Mesothelial cell of epicardium (in vitro differentiated cells): ENCODE data around the gene PLEKHJ1. TPM values are rescaled to one million over a fixed set of nuclear protein-coding genes. Genes with fewer than 3 reads are reported as not detected.

Experiments used
- DNase-seq, 2 experiments: peaks; one replicate each; pipeline ENCODE4 v3.0.0; 2021; ENCODE audit warnings: low spot score in 2 of 2; ENCODE audit not compliant: unreplicated experiment in 2 of 2
- H3K27ac Mint-ChIP-seq: 2 replicates; pipeline ENCODE4 v1.8.0; 2021; ENCODE audit warnings: mixed read lengths
- H3K27me3 Mint-ChIP-seq: 2 replicates; pipeline ENCODE4 v1.8.0; 2021; ENCODE audit warnings: low read depth, mixed read lengths
- H3K36me3 Mint-ChIP-seq: 2 replicates; pipeline ENCODE4 v1.8.0; 2021; ENCODE audit warnings: mixed read lengths
- H3K4me1 Mint-ChIP-seq: 2 replicates; pipeline ENCODE4 v1.8.0; 2021; ENCODE audit warnings: mixed read lengths
- H3K4me3 Mint-ChIP-seq: 2 replicates; pipeline ENCODE4 v1.8.0; 2021; ENCODE audit warnings: mild to moderate bottlenecking, moderate library complexity, mixed read lengths
- H3K9me3 Mint-ChIP-seq: 2 replicates; pipeline ENCODE4 v1.8.0; 2021; ENCODE audit warnings: mixed read lengths
- CTCF ChIP-seq: fragments of 200-600 bp; sonication (generic); IDR thresholded peaks from one replicate; pipeline ENCODE4 v1.5.0; 2021; ENCODE audit warnings: antibody characterized with exemption; ENCODE audit not compliant: unreplicated experiment
- total RNA-seq: library from RNA; stranded (reverse); gene quantifications from 3 replicates; pipeline ENCODE4 v1.2.1, GENCODE V29; 2021

PLEKHJ1 gene
- total RNA-seq, 1 donor from 2014 or later: 73.4 TPM

- Mint-ChIP-seq H3K9me3 (no peaks in the 10 kb centered on the region), H3K4me3 (no peak overlapping the region), H3K27ac (no peak overlapping the region), H3K27me3 (peaks cover 27% of the 10 kb centered on the region), H3K36me3 (no peaks in the 10 kb centered on the region), H3K4me1 (peaks cover 8% of the 10 kb centered on the region)
- TF ChIP-seq CTCF: no peak
- no peak for DNase-seq
Measured at GRCh38 chr19:2280633-2281264, 44.6 kb upstream of the PLEKHJ1 start.

GRCh38 chr19:2278459-2279158 is 42.5 kb upstream of the PLEKHJ1 start:
- Mint-ChIP-seq H3K4me3 (no peak overlapping the region), H3K9me3 (no peaks in the 10 kb centered on the region), H3K4me1 (peaks cover 17% of the 10 kb centered on the region)

GRCh38 chr19:2277138-2277537 is 41.0 kb upstream of the PLEKHJ1 start:
- Mint-ChIP-seq H3K27ac (no peak overlapping the region), H3K27me3 (peaks cover 5% of the 10 kb centered on the region), H3K36me3 (peaks cover 8% of the 10 kb centered on the region), H3K9me3 (no peaks in the 10 kb centered on the region), H3K4me1 (peaks cover 18% of the 10 kb centered on the region), H3K4me3 (no peak overlapping the region)
- no peak for DNase-seq
- TF ChIP-seq CTCF: no peak

More at GRCh38 chr19:2278459-2279158, 42.5 kb upstream of the PLEKHJ1 start:
- H3K27ac Mint-ChIP-seq: no peak overlapping the region
- no peak for DNase-seq
- TF ChIP-seq CTCF: no peak
- peaks cover 8% of the 10 kb centered on the region for H3K36me3 Mint-ChIP-seq
- peaks cover 17% of the 10 kb centered on the region for H3K27me3 Mint-ChIP-seq

GRCh38 chr19:2276429-2276986 is 40.4 kb upstream of the PLEKHJ1 start:
- Mint-ChIP-seq H3K27me3 (no peaks in the 10 kb centered on the region), H3K9me3 (no peaks in the 10 kb centered on the region), H3K4me3 (no peak overlapping the region), H3K27ac (no peak overlapping the region), H3K4me1 (peaks cover 19% of the 10 kb centered on the region), H3K36me3 (peaks cover 11% of the 10 kb centered on the region)
- DNase-seq: no peak
- no peak for TF ChIP-seq CTCF

GRCh38 chr19:2275588-2276428 is 39.7 kb upstream of the PLEKHJ1 start:
- no peak for DNase-seq

More at GRCh38 chr19:2275588-2276428, 39.7 kb upstream of the PLEKHJ1 start:
- Mint-ChIP-seq H3K4me1 (peaks cover 22% of the 10 kb centered on the region), H3K27ac (no peak overlapping the region), H3K27me3 (no peaks in the 10 kb centered on the region), H3K9me3 (no peaks in the 10 kb centered on the region), H3K4me3 (no peak overlapping the region), H3K36me3 (peaks cover 13% of the 10 kb centered on the region)
- TF ChIP-seq CTCF: no peak
